HG03097 (cell line): ENCODE measurements around the gene EEIG2.
A peak's percentile ranks its signal among the peaks of the same experiment; 100 is the strongest.
"Not testable (repeated sequence)": the region's sequence is repeated elsewhere in the genome, so short reads cannot be mapped to it uniquely, and the experiment has no call there.

Source experiments
- ATAC-seq: cut with Tn5 transposase; IDR thresholded peaks from one replicate; pipeline ENCODE4 v1.9.1; 2021; ENCODE audit not compliant: unreplicated experiment, low FRiP score

The EEIG2 gene

GRCh38 chr1:108541861-108542260 lies 18.0 kb upstream of the EEIG2 start:
- no peak for ATAC-seq

- not testable (repeated sequence) for ATAC-seq
Observed at GRCh38 chr1:108547493-108547892, 12.4 kb upstream of the EEIG2 start.

GRCh38 chr1:108551137-108551862 lies 8.6 kb upstream of the EEIG2 start:
- peak; percentile 88 for ATAC-seq

- ATAC-seq = no peak
Observed at GRCh38 chr1:108553905-108554304, 6.0 kb upstream of the EEIG2 start.

DNA sequence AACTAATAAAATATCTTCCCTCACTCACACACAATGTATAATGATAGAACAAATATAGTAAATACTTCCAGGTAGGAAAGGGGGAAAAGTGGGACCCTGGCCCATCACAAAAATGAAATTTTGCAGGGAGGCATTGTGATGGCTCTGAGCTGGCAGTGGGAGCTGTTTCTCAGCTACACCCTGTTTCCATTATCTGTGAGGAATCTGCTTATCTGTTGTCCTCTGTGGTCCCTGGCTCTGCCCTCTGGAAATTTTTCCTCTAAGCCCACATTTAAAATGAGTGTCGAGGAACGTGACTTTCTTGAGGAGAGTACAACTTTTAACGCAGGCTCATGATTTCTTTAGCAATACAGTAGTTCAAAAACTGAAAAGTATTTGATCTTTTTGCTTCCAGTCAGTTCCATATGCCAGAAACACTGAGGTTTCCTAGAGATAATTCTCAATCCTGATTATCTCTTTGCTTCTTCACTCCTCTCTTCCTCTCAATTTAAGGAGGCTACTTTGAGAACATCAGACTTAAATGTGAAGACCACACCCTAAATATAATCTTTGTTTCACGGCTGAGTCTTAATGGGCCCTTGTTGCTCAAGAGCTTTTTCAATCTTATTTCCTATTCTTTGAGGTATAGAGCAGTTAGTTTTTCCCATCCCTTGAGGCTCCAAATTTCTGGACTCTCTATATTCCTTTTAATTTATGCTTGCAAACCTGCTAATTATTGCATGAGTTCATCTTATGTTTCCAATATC lies 5.0 kb upstream of the EEIG2 start:
- no peak for ATAC-seq

DNA sequence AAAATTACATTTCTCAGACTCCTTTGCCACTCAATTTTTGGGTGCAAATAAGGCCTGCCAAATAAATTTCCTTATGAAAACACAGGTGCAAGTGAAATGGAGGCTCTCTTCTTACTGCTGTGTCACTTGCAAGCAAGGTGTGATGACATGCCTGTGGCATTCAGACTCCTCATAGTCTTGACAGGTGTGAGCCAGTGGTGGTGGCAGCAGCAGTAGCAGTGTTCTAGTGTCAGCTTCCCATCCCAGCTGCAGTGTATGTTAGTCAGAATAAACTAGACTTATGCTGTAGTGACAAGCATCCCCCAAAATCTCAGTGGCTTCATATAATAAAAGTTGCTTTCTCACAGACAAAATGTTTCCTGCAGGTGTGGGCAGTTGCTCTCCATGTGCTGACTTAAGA lies 3.8 kb upstream of the EEIG2 start:
- ATAC-seq = no peak

- ATAC-seq = no peak
Observed at GRCh38 chr1:108556499-108556898, 3.4 kb upstream of the EEIG2 start.

- no peak for ATAC-seq
Observed at GRCh38 chr1:108557296-108557695, 2.6 kb upstream of the EEIG2 start.

- ATAC-seq = peak; percentile 39
Observed at GRCh38 chr1:108560189-108560873, 431 bp downstream of the EEIG2 start.

DNA sequence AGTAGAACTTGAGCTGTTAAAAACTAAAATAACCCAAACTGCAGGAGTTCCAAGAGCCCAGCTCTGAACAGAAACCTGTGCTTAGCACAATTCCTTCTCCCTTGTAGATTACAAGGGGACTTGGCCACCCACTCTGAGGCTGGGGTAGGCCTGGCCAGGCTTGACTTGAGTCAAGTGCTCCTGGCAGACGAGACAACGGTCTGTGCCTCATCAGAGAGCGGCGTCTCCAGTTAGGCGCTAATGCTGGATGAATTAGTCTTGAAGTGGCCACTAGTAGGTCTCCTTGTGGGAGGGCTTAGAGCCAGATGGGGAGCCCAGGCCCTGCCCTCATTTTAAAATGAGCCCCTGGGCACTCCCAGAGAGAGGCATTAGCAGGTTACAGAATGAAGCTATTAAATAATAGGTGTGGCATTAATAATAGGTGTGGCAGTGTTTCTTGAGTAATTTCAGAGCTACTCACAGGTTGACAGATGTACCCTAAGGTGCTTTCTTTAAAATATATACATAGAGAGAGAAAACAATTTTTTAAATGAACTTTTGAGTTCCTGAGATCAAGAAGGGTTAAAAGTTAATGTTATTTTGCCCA lies 1.1 kb downstream of the EEIG2 start:
- peak; percentile 29 for ATAC-seq

- ATAC-seq = peak; percentile 53
Observed at GRCh38 chr1:108561689-108562326, 1.9 kb downstream of the EEIG2 start.

GRCh38 chr1:108563808-108564207 lies 3.9 kb downstream of the EEIG2 start:
- ATAC-seq = no peak

DNA sequence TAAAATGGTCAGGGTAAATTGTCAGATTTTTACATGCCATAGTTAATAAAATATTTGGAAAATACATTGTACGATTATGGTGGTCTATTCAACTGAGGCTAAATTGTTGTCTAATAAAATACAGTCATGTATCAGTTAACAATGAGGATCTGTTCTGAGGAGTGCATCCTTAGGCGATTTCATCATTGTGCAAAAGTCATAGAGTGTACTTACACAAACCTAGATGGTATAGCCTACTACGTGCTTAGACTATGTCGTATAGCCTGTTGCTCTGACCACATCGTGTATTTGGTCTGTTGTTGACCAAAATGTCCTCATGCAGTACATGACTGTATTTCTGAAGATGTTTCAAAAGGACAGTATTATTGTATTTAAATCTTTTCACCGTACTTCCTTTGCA lies 5.2 kb downstream of the EEIG2 start:
- ATAC-seq = no peak

DNA sequence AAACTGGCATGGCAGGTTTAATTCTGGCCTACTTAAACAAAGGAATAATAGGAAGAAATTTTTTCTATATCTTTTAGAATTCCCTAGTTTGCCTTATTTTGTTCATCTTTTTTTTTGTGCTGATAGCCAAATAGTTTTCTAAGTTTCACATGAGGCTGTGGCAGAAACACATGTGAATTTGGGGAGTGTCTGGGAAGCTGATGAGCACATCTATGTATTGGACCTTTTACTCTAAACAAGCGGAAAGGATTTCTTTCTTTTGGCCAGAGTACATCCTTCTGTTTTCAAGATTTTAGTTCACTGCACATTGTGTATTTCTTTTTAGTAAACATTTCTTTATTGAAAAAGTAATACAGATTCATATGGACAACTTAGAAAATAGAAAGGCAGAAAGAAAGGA lies 5.6 kb downstream of the EEIG2 start:
- ATAC-seq = no peak

DNA sequence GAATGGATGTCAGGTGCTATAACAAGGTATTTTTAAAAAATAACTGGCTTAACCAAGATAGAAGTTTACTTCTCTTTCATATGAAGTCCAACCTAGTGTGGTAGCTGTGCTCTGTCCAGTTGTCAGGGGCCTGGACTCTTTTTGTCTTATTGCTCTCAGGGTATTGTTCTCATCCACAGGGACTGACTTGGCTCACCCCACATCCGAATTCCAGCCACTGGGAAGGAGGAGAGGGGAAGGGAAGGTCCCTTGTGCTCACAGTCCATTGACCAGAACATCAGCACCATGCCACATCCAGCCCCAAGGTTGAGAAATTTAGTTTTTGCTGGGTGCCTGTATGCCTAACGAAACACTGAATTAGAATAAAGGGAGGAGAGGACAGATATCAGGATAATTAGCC lies 8.7 kb downstream of the EEIG2 start:
- ATAC-seq = no peak

DNA sequence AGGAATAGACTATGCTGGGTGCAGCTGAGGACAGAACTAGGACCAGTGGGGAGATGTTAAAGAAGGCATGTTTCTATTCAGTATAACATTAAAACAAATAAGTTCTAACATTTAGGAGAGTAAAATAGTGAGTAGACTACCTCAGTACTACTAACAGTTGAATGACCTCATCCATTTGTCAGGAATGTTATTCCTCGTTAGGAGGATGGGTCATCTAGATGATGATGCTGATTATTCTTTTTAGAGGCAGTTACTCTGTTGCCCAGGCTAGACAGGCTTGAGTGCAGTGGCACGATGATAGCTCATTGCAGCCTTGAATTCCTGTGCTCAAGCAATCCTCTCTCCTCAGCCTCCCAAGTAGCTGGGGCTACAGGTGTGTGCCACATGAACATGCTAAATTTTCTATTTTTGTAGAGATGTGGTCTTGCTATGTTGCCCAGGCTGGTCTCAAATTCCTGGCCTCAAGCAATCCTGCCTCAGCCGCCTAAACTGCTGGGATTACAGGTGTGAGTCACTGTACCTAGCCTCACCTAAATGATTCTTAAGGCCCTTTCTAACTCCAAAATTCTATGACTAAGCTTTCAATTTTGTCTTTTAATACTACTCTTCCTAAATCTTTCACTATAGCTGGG lies 9.3 kb downstream of the EEIG2 start:
- no peak for ATAC-seq

DNA sequence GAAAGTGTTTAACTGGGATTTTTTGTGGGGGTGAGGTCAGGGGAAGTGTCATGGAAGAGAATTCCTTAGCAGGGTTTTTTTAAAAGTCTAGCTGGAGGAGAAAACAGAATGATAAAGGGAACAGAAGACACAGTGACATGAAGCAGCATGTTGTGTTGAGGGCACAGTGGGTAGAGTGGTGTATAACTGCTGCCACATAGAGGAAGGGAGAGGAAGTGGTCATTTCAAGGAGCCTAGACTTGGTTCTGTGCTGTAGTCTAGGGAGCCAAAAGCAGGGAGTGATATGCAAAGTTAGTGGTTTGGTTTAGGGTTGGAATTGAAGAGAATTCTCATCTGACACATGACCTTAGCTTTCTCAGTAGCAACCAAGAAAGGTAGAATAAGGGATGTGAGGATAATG lies 10.2 kb downstream of the EEIG2 start:
- peak; percentile 97 for ATAC-seq

DNA sequence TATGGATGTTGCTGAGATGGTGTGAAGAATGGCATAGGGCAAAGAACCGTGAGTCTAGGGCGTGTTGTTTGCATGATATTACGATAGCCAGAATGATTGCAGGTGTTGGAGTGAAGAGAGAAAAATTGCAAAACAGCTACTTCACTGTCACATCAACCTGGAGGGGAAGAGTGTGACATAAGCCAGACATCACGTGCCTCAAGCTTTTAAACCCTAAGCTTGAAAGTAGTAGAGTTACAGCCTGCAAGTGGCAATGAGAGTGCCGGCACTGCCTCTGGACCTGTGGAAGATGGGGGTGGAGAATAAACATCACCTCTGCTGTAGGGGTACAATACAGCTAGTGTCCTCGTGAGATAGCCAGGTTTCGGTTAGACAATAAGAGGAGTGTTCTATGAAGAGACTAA lies 11.1 kb downstream of the EEIG2 start:
- ATAC-seq = no peak

GRCh38 chr1:108572182-108572581 lies 12.3 kb downstream of the EEIG2 start:
- no peak for ATAC-seq

DNA sequence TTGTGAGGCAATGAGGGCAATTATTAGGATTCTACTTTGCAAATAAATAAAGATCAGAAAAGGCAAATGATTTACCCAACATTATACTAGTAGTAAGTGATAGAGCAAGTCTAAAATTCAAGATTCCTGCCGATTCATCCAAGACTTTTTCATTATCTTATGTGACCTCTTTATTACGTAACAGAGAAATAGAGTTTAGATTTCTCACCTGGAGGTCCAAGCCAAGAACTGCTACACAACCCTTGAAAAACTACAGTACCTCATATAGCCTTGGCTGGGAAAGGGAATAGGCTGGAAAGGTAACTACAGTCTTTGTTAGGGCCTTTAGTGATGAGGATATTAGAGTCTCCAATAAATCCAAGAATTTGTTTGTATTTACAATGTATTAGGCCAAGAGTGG lies 13.3 kb downstream of the EEIG2 start:
- ATAC-seq = no peak
